Endothelial cell of umbilical vein (primary cell): ENCODE data around the gene LUC7L. TPM values are rescaled to one million over a fixed set of nuclear protein-coding genes. Genes with fewer than 3 reads are reported as not detected.

Experiments
- BruUV-seq: library from RNA; stranded (reverse); fragments of 400-500 nt; replicated peaks from 2 replicates; lab custom pipeline; 2021; lab: Mats Ljungman, UMichigan
- CTCF ChIA-PET: fragments of 300-600, 350-600 bp; sonication (Branson Sonifier 250); formaldehyde crosslinking; loops from one replicate; lab custom pipeline; 2021; ENCODE audit warnings: antibody characterized with exemption, inconsistent platforms; lab: Charles Lee
- POLR2A ChIA-PET: fragments of 300-600, 350-600 bp; sonication (Branson Sonifier 250); formaldehyde crosslinking; loops from one replicate; lab custom pipeline; 2021; ENCODE audit warnings: antibody characterized with exemption, inconsistent platforms; lab: Charles Lee
- DNase-seq: peaks from one replicate; pipeline ENCODE4 v3.0.0-alpha.2; 2011; ENCODE audit warnings: low read depth, low spot score
- FAIRE-seq: peaks from 2 replicates; lab custom pipeline; 2011; peaks lifted over from hg19 to GRCh38; lab: Jason Lieb, UNC
- H2AFZ ChIP-seq: 2 replicates; pipeline ENCODE4 v1.6.0; 2012; ENCODE audit warnings: low read depth, low read length, control low read depth, inconsistent platforms
- H3K27ac ChIP-seq: 2 replicates; pipeline ENCODE4 v1.5.1; 2011; ENCODE audit warnings: low read depth, mild to moderate bottlenecking, control low read depth, low read length, moderate library complexity; ENCODE audit not compliant: insufficient read depth
- H3K27me3 ChIP-seq, 2 experiments: 2 replicates each; pipeline versions ENCODE4 v1.6.0 to v1.6.1; 2011; ENCODE audit warnings: low read length in 2 of 2, mixed read lengths in 1 of 2; ENCODE audit not compliant: control insufficient read depth in 2 of 2, insufficient read depth in 2 of 2
- H3K36me3 ChIP-seq, 2 experiments: 2 replicates in 1 of 2; 3 replicates in 1 of 2; pipeline ENCODE4 v1.5.1; 2011; ENCODE audit warnings: low read length in 2 of 2, mild to moderate bottlenecking in 1 of 2, moderate library complexity in 1 of 2; ENCODE audit not compliant: control insufficient read depth in 2 of 2, insufficient read depth in 2 of 2; ENCODE audit errors: extremely low read depth in 1 of 2
- H3K4me1 ChIP-seq: 3 replicates; pipeline ENCODE4 v1.5.1; 2011; ENCODE audit warnings: mild to moderate bottlenecking, low read length; ENCODE audit not compliant: control insufficient read depth, insufficient read depth; ENCODE audit errors: extremely low read depth
- H3K4me2 ChIP-seq: 2 replicates; pipeline ENCODE4 v1.6.1; 2011; ENCODE audit warnings: low read length, control low read depth, mixed read lengths; ENCODE audit not compliant: insufficient read depth
- H3K4me3 ChIP-seq, 3 experiments: fragments of 200-600 bp in 1 of 3; sonication (generic), shearing (Covaris generic) in 1 of 3; replicated peaks in 1 of 3; 2 replicates each; pipeline ENCODE4 v1.5.1; 2011 to 2016; ENCODE audit warnings: control low read depth in 3 of 3, low read length in 3 of 3, mild to moderate bottlenecking in 2 of 3, inconsistent platforms in 1 of 3, low read depth in 1 of 3, moderate library complexity in 1 of 3; ENCODE audit not compliant: insufficient read depth in 1 of 3
- H3K79me2 ChIP-seq: 2 replicates; pipeline ENCODE4 v1.6.0; 2012; ENCODE audit warnings: low read length, inconsistent platforms; ENCODE audit not compliant: control insufficient read depth, insufficient read depth
- H3K9ac ChIP-seq: replicated peaks from 2 replicates; pipeline ENCODE3; 2011; ENCODE audit warnings: low read length, control low read depth; ENCODE audit not compliant: insufficient read depth; ENCODE audit errors: extremely low read depth
- H3K9me1 ChIP-seq: replicated peaks from 3 replicates; pipeline ENCODE4 v1.6.0; 2011; ENCODE audit warnings: mild to moderate bottlenecking, low read length; ENCODE audit not compliant: control insufficient read depth, insufficient read depth; ENCODE audit errors: extremely low read depth
- H3K9me3 ChIP-seq: replicated peaks from 2 replicates; pipeline ENCODE4 v1.5.1; 2012; ENCODE audit warnings: low read length, inconsistent platforms; ENCODE audit not compliant: control insufficient read depth, insufficient read depth
- H4K20me1 ChIP-seq: replicated peaks from 2 replicates; pipeline ENCODE3; 2011; ENCODE audit warnings: mild to moderate bottlenecking, low read length; ENCODE audit not compliant: control insufficient read depth, insufficient read depth; ENCODE audit errors: extremely low read depth
- CTCF ChIP-seq, 2 donors: IDR thresholded peaks; 1 replicate in 1 of 2; 2 replicates in 1 of 2; pipeline ENCODE4 v1.5.1; 2011; ENCODE audit warnings: low read length in 2 of 2, mild to moderate bottlenecking in 2 of 2, moderate library complexity in 2 of 2, control low read depth in 1 of 2, inconsistent platforms in 1 of 2, low read depth in 1 of 2; ENCODE audit not compliant: insufficient read depth in 1 of 2; ENCODE audit errors: extremely low read depth in 1 of 2
- EZH2 ChIP-seq: IDR thresholded peaks from 2 replicates; pipeline ENCODE4 v1.6.1; 2012; ENCODE audit warnings: borderline replicate concordance, low read depth, mild to moderate bottlenecking, moderate library complexity, low read length, inconsistent platforms; ENCODE audit not compliant: severe bottlenecking
- FOS ChIP-seq: IDR thresholded peaks from 2 replicates; pipeline ENCODE4 v1.6.1; 2011; ENCODE audit warnings: mild to moderate bottlenecking, low read length, moderate library complexity, borderline replicate concordance; ENCODE audit not compliant: insufficient read depth
- GATA2 ChIP-seq: IDR thresholded peaks from 2 replicates; pipeline ENCODE4 v1.7.0; 2011; ENCODE audit warnings: low read depth, mild to moderate bottlenecking, moderate library complexity, mixed read lengths, low read length; ENCODE audit not compliant: insufficient read length, insufficient read depth
- JUN ChIP-seq: IDR thresholded peaks from 2 replicates; pipeline ENCODE4 v1.6.1; 2011; ENCODE audit warnings: borderline replicate concordance, low read depth; ENCODE audit not compliant: insufficient read length, insufficient read depth
- MYC ChIP-seq: IDR thresholded peaks from one replicate; pipeline ENCODE4 v1.6.1; 2011; ENCODE audit warnings: mild to moderate bottlenecking, low read depth, low read length
- POLR2A ChIP-seq: IDR thresholded peaks from 2 replicates; pipeline ENCODE4 v1.6.1; 2012; ENCODE audit warnings: low read depth, mild to moderate bottlenecking, control low read depth, low read length
- POLR2AphosphoS5 ChIP-seq: IDR thresholded peaks from 2 replicates; pipeline ENCODE4 v1.6.1; 2012; ENCODE audit warnings: low read depth, mild to moderate bottlenecking, control low read depth, low read length, moderate library complexity; ENCODE audit not compliant: insufficient read depth
- dilution Hi-C: fragments of 300-500 bp; cut with MboI; formaldehyde crosslinking; loops from one replicate; pipeline ENCODE4 v1.15.0; 2019; ENCODE audit warnings: low sequenced_read_pairs; ENCODE audit not compliant: extremely low pct_ligation_motif_present
- intact Hi-C: fragments of 100-400 bp; cut with micrococcal nuclease; formaldehyde crosslinking; loops from one replicate; pipeline ENCODE4 v1.10.0; 2022
- polyA plus RNA-seq, 4 experiments: library from polyadenylated mRNA; depleted of rRNA in 3 of 4; stranded (reverse) in 3 of 4; unstranded in 1 of 4; fragments of >200 nt; gene quantifications; 2 replicates each; pipeline versions ENCODE4 v1.2.1 to v1.2.3, GENCODE V29; 2011 to 2012; ENCODE audit warnings: missing spikeins in 1 of 4
- total RNA-seq: library from RNA; stranded (reverse); gene quantifications from 2 replicates; pipeline ENCODE4 v1.2.3, GENCODE V29; 2021
- TF ChIP-seq, protein P1 (sequence below): IDR thresholded peaks from 2 replicates; pipeline ENCODE4 v1.6.1; 2011; ENCODE audit not compliant: insufficient read depth, insufficient read length

Gene LUC7L
- total and polyA plus RNA-seq, 2 donors (not counting 3 experiments of a cell fraction or from before 2014, with no cell fraction given), result 75.4 to 94.7 TPM

GRCh38 chr16:260326-260725 is 31.1 kb upstream of the LUC7L start:
- CTCF ChIA-PET, result no interaction called here
- TF ChIP-seq FOS, result no peak
- TF ChIP-seq POLR2AphosphoS5, result no peak
- TF ChIP-seq EZH2, result no peak
- TF ChIP-seq GATA2, result no peak
- no peak for TF ChIP-seq POLR2A
- TF ChIP-seq CTCF (IDR thresholded peaks at IDR 0.05; ENCODE audit: extremely low read depth in 1 of 2, insufficient read depth in 1 of 2, low read depth in 1 of 2, low read length in 2 of 2), result no peak
- no peak for TF ChIP-seq MYC
- no peak for TF ChIP-seq JUN
- TF ChIP-seq, protein P1, sequence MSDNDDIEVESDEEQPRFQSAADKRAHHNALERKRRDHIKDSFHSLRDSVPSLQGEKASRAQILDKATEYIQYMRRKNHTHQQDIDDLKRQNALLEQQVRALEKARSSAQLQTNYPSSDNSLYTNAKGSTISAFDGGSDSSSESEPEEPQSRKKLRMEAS, result no peak
- no peak overlapping the region for H3K4me3 ChIP-seq
- no peak overlapping the region for H3K9ac ChIP-seq
- dilution Hi-C loops, result no loop called here
- H3K9me3 ChIP-seq, result no peaks in the 10 kb centered on the region
- POLR2A ChIA-PET, result no interaction called here
- DNase-seq, result no peak
- BruUV-seq, result no TSS peak
- intact Hi-C loops, result no loop called here
- no peak overlapping the region for H3K4me2 ChIP-seq
- no peak overlapping the region for H2AFZ ChIP-seq
- no peaks in the 10 kb centered on the region for H3K4me1 ChIP-seq
- peaks cover 0 to 20% of the 10 kb centered on the region in 2 experiments for H3K36me3 ChIP-seq
- no peaks in the 10 kb centered on the region for H3K79me2 ChIP-seq
- no peaks in the 10 kb centered on the region for H4K20me1 ChIP-seq
- H3K9me1 ChIP-seq, result no peaks in the 10 kb centered on the region
- H3K27me3 ChIP-seq, result no peaks in the 10 kb centered on the region
- H3K27ac ChIP-seq, result no peak overlapping the region
- no peak for FAIRE-seq
